Nephron progenitor cell (in vitro differentiated cells): ENCODE data around the gene HOXC9.

Experiments used
- DNase-seq: peaks from one replicate; pipeline ENCODE4 v3.0.0; 2021
- H3K27ac Mint-ChIP-seq: 2 replicates; pipeline ENCODE4 v1.8.0; 2021; ENCODE audit warnings: mild to moderate bottlenecking, moderate library complexity, mixed read lengths
- H3K27me3 Mint-ChIP-seq: 2 replicates; pipeline ENCODE4 v1.8.0; 2021; ENCODE audit warnings: mild to moderate bottlenecking, low read depth, mixed read lengths; ENCODE audit not compliant: poor library complexity
- H3K36me3 Mint-ChIP-seq: 2 replicates; pipeline ENCODE4 v1.8.0; 2021; ENCODE audit warnings: low read depth, mixed read lengths
- H3K4me1 Mint-ChIP-seq: 2 replicates; pipeline ENCODE4 v1.8.0; 2021; ENCODE audit warnings: mixed read lengths
- H3K4me3 Mint-ChIP-seq: 2 replicates; pipeline ENCODE4 v1.8.0; 2021; ENCODE audit warnings: mild to moderate bottlenecking, moderate library complexity, mixed read lengths
- H3K9me3 Mint-ChIP-seq: 2 replicates; pipeline ENCODE4 v1.8.0; 2021; ENCODE audit warnings: mild to moderate bottlenecking, moderate library complexity, mixed read lengths
- CTCF ChIP-seq: fragments of 200-600 bp; sonication (generic); IDR thresholded peaks from 2 replicates; pipeline ENCODE4 v1.5.0; 2021; ENCODE audit warnings: antibody characterized with exemption

The HOXC9 gene

DNA sequence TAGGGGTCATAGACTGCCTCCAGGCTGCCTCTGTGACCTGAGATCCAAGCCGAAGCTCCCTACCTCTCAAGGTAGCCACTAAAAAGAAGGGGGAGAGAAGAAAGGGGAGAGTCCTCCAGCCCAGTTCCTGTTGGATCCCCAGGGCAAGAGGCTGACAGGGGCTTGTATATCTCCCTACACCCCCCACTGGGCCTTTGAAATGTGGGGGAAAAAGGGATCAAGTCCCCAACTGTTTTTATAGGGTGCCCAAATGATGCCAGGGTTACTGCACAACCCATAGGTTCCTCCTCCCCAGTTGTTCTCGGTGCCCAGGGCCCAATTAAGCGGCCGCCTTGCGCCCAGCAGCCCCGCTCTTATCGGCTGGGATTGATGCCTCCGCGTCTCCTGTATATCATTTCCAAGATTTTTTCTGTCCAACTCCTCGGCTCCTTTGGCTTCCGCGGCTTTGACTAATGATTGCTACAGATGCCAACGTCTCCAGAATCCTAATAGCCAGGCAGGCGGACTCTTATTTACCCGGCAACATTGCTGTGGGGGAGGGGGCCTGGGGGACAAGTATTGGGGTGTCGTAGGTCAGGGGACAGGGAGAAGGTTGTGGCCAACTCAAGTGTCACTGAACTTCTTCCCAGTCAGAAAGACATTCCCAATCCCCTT lies 46.0 kb downstream of the HOXC9 start:
- no peaks in the 10 kb centered on the region for H3K27me3 Mint-ChIP-seq
- no peak for TF ChIP-seq CTCF
- peak overlapping the region; percentile 98 for H3K27ac Mint-ChIP-seq
- peaks cover 60% of the 10 kb centered on the region for H3K36me3 Mint-ChIP-seq
- peaks cover 100% of the 10 kb centered on the region for H3K4me1 Mint-ChIP-seq
- H3K9me3 Mint-ChIP-seq, result no peaks in the 10 kb centered on the region
- peak overlapping the region; percentile 95 for H3K4me3 Mint-ChIP-seq
- peak; percentile 19 for DNase-seq

- peak overlapping the region; percentile 98 for H3K27ac Mint-ChIP-seq
- peak; percentile 35 for DNase-seq
- no peak for TF ChIP-seq CTCF
- H3K4me3 Mint-ChIP-seq, result peak overlapping the region; percentile 95
- H3K4me1 Mint-ChIP-seq, result peaks cover 100% of the 10 kb centered on the region
- H3K36me3 Mint-ChIP-seq, result peaks cover 53% of the 10 kb centered on the region
- no peaks in the 10 kb centered on the region for H3K9me3 Mint-ChIP-seq
- H3K27me3 Mint-ChIP-seq, result no peaks in the 10 kb centered on the region
Measured at GRCh38 chr12:54046809-54047159, 46.8 kb downstream of the HOXC9 start.

- peak overlapping the region; percentile 95 for H3K4me3 Mint-ChIP-seq
Measured at GRCh38 chr12:54047160-54047963, 47.4 kb downstream of the HOXC9 start.

DNA sequence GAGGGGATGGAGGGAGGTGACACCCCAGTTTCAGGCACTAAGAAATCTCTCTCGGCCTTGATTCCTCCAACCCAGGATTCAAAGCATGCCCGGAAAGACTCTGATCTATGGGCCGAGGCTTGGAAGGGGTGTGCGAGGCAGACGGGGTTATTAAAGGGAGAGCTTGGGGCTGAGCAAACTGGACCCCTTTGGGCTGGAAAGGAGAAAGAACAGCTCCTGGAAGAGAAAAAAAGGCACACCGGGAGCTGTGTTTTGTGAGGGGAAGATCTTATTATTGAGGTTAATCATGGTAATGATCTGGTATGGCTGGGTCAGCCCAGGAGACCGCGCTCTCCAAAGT lies 48.0 kb downstream of the HOXC9 start:
- Mint-ChIP-seq H3K27me3 (no peaks in the 10 kb centered on the region), H3K36me3 (peaks cover 47% of the 10 kb centered on the region), H3K27ac (peak overlapping the region; percentile 96), H3K9me3 (no peaks in the 10 kb centered on the region), H3K4me3 (peak overlapping the region; percentile 95), H3K4me1 (peaks cover 100% of the 10 kb centered on the region)
- DNase-seq, result no peak
- no peak for TF ChIP-seq CTCF

More at GRCh38 chr12:54047160-54047963, 47.4 kb downstream of the HOXC9 start:
- TF ChIP-seq CTCF, result no peak
- Mint-ChIP-seq H3K4me1 (peaks cover 100% of the 10 kb centered on the region), H3K9me3 (no peaks in the 10 kb centered on the region), H3K27ac (peak overlapping the region; percentile 98), H3K27me3 (no peaks in the 10 kb centered on the region), H3K36me3 (peaks cover 48% of the 10 kb centered on the region)
- DNase-seq, result peak; percentile 50

- Mint-ChIP-seq H3K4me1 (peaks cover 100% of the 10 kb centered on the region), H3K27me3 (no peaks in the 10 kb centered on the region), H3K4me3 (peak overlapping the region; percentile 95), H3K36me3 (peaks cover 47% of the 10 kb centered on the region), H3K27ac (peak overlapping the region; percentile 96), H3K9me3 (no peaks in the 10 kb centered on the region)
- no peak for DNase-seq
- no peak for TF ChIP-seq CTCF
Measured at GRCh38 chr12:54048406-54049093, 48.6 kb downstream of the HOXC9 start.
